GM21529 (cell line): ENCODE measurements around the gene TOR1B.

Experiments used
- ATAC-seq: cut with Tn5 transposase; IDR thresholded peaks from one replicate; pipeline ENCODE4 v1.9.1; 2021; ENCODE audit not compliant: unreplicated experiment

Gene TOR1B

GRCh38 chr9:129813661-129814060 is 10.7 kb downstream of the TOR1B start:
- ATAC-seq: no peak

- ATAC-seq: no peak
Observed at GRCh38 chr9:129814432-129815223, 11.6 kb downstream of the TOR1B start.

DNA sequence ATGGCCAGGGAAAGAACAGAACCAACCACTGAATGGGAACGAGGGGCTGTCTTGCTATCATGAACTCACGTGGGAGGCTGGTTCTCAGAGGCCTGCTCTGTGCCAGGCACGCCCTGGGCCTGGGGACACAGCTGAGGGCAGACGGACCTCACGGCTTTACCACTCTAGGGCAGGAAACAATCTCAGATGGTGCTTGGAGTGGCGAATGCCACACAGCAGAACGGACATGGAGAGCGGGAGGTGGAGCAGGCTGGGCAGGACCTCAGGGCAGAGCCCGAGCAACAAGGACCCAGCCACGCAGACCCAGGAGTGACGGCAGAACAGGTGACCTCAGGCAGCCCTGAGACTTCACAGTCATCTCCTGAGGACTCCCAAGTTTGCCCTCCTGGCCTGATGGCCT is 12.3 kb downstream of the TOR1B start:
- no peak for ATAC-seq

- ATAC-seq: no peak
Observed at GRCh38 chr9:129816501-129817435, 13.8 kb downstream of the TOR1B start.

DNA sequence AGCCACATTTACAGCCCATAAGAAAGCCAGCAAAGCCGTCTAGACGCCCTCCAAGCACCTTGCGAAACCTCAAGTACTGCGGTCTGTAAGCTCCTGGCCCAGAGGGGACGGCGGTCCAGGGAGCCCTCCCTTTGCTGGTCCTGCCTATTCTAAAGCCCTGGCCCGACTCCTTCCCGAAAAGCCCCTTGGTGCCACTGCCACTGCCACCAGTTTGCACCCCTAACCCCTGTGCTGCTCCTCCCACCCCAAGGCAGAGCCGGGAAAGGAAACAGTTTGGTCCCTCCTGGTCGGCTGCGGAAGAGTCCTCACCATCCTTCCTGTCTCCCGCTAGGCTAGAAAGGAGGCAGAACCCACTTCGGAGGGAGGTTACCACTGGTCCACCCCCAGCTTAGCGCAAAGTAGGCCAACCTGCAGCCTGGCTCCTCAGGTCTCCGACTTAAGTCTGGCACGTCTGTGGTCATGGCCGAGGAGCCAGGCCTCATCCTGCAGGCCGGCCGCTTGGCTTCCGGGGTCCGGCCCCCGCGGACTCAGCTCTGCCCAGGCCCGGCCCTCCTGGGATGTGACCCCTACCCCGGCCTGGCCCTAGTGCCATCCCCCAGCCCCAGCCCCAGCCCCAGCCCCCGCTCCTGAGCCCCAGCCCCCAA is 20.0 kb downstream of the TOR1B start:
- ATAC-seq: no peak

GRCh38 chr9:129823542-129823934 is 20.6 kb downstream of the TOR1B start:
- ATAC-seq: no peak

- peak; percentile 94 for ATAC-seq
Observed at GRCh38 chr9:129823935-129824601, 21.1 kb downstream of the TOR1B start, which contains the start of gene TOR1A. TOR1A (minus strand) TSS chr9:129824136; CDS start chr9:129824085, 51 bp downstream.

DNA sequence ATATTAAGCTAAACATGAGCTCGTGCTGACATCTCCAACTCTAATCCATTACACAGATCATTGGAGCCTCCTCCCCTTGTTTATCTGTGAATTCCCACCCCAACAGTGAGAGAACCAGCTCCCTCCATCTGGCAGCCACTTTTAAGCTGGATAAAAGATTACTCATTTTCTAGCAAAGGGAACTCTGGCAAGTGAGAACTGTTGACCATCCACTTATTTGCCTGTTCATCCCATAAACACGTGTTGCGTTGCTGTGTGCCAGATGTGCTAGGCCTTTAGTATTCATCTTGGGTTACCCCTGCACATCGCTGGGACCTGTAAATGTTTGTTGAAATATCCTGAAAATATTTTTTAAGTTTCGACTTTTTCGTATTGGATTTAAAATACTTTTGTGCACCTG is 23.4 kb downstream of the TOR1B start:
- ATAC-seq: no peak

DNA sequence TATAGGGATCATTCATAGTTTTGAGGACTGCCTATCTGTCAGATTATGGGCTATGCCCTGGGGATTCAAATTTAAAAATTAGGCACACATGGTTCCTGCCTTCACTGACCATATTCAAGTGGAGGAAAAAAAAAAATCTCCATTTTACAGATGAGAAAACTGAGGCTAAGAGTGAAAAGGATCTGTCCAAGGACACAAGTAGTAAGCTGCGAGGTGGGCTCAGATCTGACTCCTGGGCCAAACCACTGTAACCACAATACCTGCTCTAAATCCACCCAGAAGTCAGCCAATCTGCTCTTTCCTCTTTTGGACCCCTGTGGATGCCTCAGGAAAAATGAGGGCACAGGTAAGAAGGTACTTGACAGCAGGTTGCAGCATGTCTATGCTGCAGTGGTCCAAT is 23.8 kb downstream of the TOR1B start:
- ATAC-seq: no peak

DNA sequence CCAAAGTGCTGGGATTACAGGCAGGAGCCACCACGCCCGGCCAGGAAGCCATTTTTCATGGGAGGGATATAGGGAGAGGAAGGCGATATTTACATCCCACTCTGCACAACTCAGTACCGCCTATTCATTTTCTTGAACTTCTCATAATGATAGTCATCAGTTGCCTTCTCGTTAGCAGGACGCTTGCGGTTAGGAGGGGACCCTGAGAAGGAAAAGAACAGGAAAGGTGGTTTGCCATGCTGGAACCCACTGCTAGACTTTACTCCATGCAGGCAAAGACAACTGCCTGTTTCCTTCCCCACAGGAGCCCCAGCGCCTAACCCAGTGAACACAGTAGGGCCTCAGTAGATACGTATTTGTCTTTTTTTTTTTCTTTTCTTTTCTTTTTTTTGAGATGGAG is 25.1 kb downstream of the TOR1B start:
- no peak for ATAC-seq

- ATAC-seq: no peak
Observed at GRCh38 chr9:129828969-129829368, 26.0 kb downstream of the TOR1B start.

GRCh38 chr9:129832982-129833381 is 30.0 kb downstream of the TOR1B start:
- no peak for ATAC-seq

DNA sequence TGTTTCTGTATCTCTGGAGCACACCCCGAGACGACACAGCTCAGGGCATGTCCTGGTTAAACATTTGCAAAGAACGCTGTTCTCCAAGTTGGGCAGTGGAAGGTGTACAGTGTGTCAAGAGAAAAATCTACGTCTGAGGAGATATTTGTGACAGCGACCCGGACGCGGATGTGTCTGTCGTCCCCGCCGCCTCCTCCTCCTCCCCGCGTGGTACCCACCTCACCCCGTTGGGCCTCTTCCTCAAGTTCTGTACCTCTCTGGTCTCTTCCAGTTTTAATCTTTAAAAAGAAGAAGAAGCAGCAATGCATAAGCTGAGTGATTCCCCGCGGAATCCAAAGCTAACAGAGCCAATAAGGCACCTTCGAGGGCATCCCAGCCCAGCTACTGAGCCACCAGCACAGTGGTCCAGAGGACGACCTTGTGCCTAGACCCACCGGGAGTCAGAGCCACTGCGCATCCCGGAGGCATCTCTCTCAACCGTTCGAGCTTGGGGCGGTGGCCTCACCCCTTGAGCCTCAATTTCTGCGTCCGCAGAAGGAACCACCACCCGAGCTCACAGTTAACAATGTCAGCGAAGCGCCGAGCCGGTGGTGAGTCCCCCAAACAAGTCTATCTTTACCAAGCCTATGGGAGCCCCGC is 31.6 kb downstream of the TOR1B start:
- ATAC-seq: peak; percentile 16

DNA sequence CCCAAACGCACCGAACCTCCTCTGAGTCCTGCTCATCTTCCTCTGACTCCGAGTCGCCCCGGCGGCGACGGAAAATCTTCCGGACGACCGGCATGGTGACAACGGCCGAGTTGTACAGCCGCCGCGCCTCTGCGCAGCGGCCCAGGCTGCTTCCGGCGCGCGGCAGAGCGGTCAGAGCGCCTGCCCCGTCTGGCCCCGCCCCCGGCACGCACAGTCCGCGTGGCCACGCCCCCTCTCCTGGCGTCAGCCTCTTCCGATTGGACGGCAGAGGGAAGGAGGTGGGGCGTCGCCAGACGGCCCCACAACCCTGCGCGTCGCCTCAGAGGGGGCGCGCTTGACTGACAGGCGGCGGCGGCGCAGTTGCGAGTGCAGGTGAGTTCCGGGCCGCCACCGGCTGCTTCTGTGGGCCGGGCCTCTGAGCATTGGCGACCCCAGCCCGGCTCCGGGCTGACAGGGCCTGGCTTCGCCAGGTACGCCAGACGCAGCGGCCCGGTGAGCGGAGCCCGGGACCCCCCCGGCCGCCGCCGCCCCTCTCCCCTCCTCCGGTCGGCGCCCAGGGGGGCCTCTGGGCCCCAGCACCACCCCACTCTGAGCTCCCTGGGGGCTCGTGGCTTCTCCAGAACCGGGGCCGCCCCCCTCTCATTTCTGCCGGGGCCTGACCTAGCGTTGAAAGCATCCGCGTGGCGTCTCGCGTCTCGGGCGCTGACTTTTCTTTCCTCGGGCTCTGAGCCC is 32.3 kb downstream of the TOR1B start, which contains the start of the genes C9orf78 and USP20:
C9orf78 (minus strand) TSS at position 148 of the 732 bp plus-strand sequence; CDS start at position 94, 54 bp downstream.
USP20 (plus strand) TSS at position 331 of the 732 bp plus-strand sequence. CDS start 17,098 bp downstream, outside the sequence.
- peak; percentile 91 for ATAC-seq

DNA sequence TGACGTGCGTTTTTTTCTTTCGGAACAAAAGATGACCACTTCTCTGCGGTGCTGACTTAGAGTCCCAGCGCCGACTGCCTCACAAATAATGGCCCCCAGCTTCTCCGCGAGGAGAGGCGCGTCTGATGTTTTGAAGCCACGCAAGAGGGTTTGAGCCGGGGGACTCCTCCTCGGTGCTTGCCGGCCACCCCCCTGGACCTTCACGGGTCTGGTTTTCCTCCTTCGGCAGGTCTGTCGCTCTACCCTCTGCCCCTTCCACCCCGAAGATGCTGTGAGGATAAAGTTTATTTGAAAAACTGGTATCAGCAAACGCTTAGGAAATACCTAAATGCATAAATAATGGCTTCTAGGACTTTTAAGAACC is 32.9 kb downstream of the TOR1B start:
- ATAC-seq: peak; percentile 0

DNA sequence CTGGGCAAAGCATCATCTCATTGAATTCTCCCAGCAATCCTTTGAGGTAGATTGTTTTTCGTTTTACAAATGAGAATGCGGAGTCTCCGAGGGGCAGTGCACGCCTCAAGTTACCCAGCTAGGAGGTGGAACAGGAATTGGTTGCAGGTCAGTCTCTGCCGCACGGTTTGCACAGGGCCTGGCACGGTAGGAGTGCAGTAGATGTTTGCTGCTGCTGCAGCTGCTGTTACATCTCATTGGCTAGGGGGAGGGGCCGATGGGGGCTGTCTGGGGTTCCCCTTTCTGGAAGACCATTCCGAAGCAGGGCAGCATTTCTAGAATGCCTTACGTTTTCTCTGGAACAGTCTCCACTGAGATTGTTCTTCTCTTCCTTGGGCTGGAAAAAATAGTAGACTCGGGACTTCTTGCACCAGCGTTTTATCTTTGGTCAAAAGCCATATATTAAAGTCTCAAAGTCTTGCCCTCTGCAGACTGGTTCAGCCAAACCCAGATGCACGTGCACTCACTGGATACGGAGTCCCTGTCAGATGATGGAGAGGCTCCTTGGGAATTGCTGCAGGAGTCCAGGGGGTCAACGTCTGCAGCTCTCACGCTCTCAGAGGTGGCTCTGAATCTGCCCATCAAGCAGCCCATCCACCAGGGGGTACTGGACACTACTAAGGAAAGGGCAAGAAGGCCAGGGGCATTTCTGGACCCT is 33.5 kb downstream of the TOR1B start:
- ATAC-seq: no peak

DNA sequence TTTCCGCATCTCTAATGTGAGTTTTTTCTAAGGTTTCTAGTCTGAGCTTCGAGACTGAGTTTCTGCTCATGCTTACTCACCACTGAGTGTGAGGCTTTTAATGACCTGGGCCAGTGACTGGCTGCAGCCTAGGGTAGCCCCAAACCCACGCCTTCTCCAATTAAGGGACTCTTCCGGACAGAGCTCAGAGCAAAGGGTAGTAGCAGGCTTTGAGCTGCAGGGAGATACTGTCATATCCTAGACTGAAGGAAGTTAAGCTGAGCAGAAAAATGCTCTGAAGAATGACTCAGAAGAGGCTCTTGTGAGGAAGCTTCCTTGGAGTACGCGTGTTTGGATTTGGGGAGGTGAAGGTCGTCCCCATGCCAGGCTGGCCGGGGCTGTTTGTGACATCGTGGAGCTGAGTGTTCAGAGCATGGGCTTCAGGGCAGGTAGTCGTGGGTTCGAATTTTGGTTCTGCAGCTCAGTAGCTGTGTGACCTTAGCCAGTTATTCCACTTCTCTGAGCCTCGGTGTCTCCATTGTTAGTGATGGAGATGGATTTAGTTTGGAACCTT is 35.8 kb downstream of the TOR1B start:
- no peak for ATAC-seq

- ATAC-seq: no peak
Observed at GRCh38 chr9:129839324-129840023, 36.5 kb downstream of the TOR1B start.
